Keratinocyte (primary cell): ENCODE measurements around the gene CCNYL1. TPM values are rescaled to one million over a fixed set of nuclear protein-coding genes. Genes with fewer than 3 reads are reported as not detected.

ENCODE experiments used
- DNase-seq: peaks from one replicate; pipeline ENCODE4 v3.0.0-alpha.2; 2011; ENCODE audit warnings: low read depth, missing footprints, low spot score
- FAIRE-seq: peaks from 2 replicates; lab custom pipeline; 2011; peaks lifted over from hg19 to GRCh38; lab: Jason Lieb, UNC
- H2AFZ ChIP-seq: 2 replicates; pipeline ENCODE4 v1.6.0; 2012; ENCODE audit warnings: low read length, control low read depth, inconsistent platforms; ENCODE audit not compliant: control insufficient read depth
- H3K27ac ChIP-seq: 2 replicates; pipeline ENCODE4 v1.5.1; 2011; ENCODE audit warnings: low read length; ENCODE audit not compliant: control insufficient read depth, insufficient read depth
- H3K27me3 ChIP-seq: 3 replicates; pipeline ENCODE4 v1.6.0; 2011; ENCODE audit warnings: low read length; ENCODE audit not compliant: control insufficient read depth, insufficient read depth; ENCODE audit errors: extremely low read depth
- H3K36me3 ChIP-seq, 2 experiments: 2 replicates in 1 of 2; 3 replicates in 1 of 2; pipeline ENCODE4 v1.5.1; 2011; ENCODE audit warnings: low read length in 2 of 2, mild to moderate bottlenecking in 1 of 2; ENCODE audit not compliant: control insufficient read depth in 2 of 2, insufficient read depth in 2 of 2; ENCODE audit errors: extremely low read depth in 1 of 2
- H3K4me1 ChIP-seq: 3 replicates; pipeline ENCODE4 v1.5.1; 2011; ENCODE audit warnings: low read length; ENCODE audit not compliant: control insufficient read depth, insufficient read depth; ENCODE audit errors: extremely low read depth
- H3K4me2 ChIP-seq: 3 replicates; pipeline ENCODE4 v1.6.0; 2011; ENCODE audit warnings: low read depth, low read length; ENCODE audit not compliant: control insufficient read depth, insufficient read depth; ENCODE audit errors: extremely low read depth
- H3K4me3 ChIP-seq, 3 experiments: fragments of 200-600 bp in 1 of 3; sonication (generic) in 1 of 3; 2 replicates in 2 of 3; 3 replicates in 1 of 3; pipeline ENCODE4 v1.5.1; 2011 to 2016; ENCODE audit warnings: low read length in 3 of 3, mild to moderate bottlenecking in 3 of 3, control low read depth in 2 of 3, inconsistent platforms in 1 of 3, low read depth in 1 of 3, mixed read lengths in 1 of 3, mixed run types in 1 of 3, moderate library complexity in 1 of 3; ENCODE audit not compliant: control insufficient read depth in 2 of 3, insufficient read depth in 2 of 3; ENCODE audit errors: extremely low read depth in 1 of 3
- H3K79me2 ChIP-seq: 2 replicates; pipeline ENCODE4 v1.6.0; 2012; ENCODE audit warnings: low read length; ENCODE audit not compliant: control insufficient read depth, insufficient read depth
- H3K9ac ChIP-seq: 3 replicates; pipeline ENCODE4 v1.6.0; 2011; ENCODE audit warnings: low read length; ENCODE audit not compliant: control insufficient read depth, insufficient read depth; ENCODE audit errors: extremely low read depth
- H3K9me1 ChIP-seq: 3 replicates; pipeline ENCODE4 v1.6.0; 2011; ENCODE audit warnings: low read length; ENCODE audit not compliant: control insufficient read depth, insufficient read depth; ENCODE audit errors: extremely low read depth
- H3K9me3 ChIP-seq: 2 replicates; pipeline ENCODE4 v1.5.1; 2012; ENCODE audit warnings: low read depth, low read length; ENCODE audit not compliant: control insufficient read depth
- H4K20me1 ChIP-seq: 3 replicates; pipeline ENCODE4 v1.6.0; 2011; ENCODE audit warnings: low read length; ENCODE audit not compliant: control insufficient read depth, insufficient read depth; ENCODE audit errors: extremely low read depth
- CTCF ChIP-seq, 3 experiments: IDR thresholded peaks in 1 of 3; conservative IDR thresholded peaks in 1 of 3; optimal IDR thresholded peaks in 1 of 3; 2 replicates in 2 of 3; 3 replicates in 1 of 3; pipeline versions ENCODE3 to v1.5.1; 2011; ENCODE audit warnings: low read length in 3 of 3, mild to moderate bottlenecking in 3 of 3, moderate library complexity in 2 of 3, control low read depth in 1 of 3, inconsistent platforms in 1 of 3; ENCODE audit not compliant: insufficient read depth in 2 of 3; ENCODE audit errors: extremely low read depth in 1 of 3
- EZH2 ChIP-seq: IDR thresholded peaks from one replicate; pipeline ENCODE4 v1.6.1; 2012; ENCODE audit warnings: inconsistent platforms, mild to moderate bottlenecking, low read length, moderate library complexity
- dilution Hi-C: fragments of 300-500 bp; cut with MboI; formaldehyde crosslinking; loops from one replicate; pipeline ENCODE4 v1.7.0; 2020; ENCODE audit warnings: low sequenced_read_pairs; ENCODE audit not compliant: extremely low pct_ligation_motif_present
- polyA plus RNA-seq, 5 experiments: library from polyadenylated mRNA; depleted of rRNA in 3 of 5; stranded (reverse) in 3 of 5; stranded (forward) in 1 of 5; unstranded in 1 of 5; fragments of >200 nt; gene quantifications; 1 replicate in 1 of 5; 2 replicates in 3 of 5; 3 replicates in 1 of 5; pipeline versions ENCODE4 v1.2.1 to v1.2.3, GENCODE V29; 2011 to 2012; ENCODE audit warnings: missing spikeins in 2 of 5, low read depth in 1 of 5, low replicate concordance in 1 of 5

Gene CCNYL1
- polyA plus RNA-seq, 1 donor (not counting 4 experiments of a cell fraction or from before 2014, with no cell fraction given) = 29.9 TPM

GRCh38 chr2:207766041-207766551 is 54.7 kb downstream of the CCNYL1 start:
- no peak overlapping the region for H3K9ac ChIP-seq
- no peaks in the 10 kb centered on the region for H3K27me3 ChIP-seq
- H3K79me2 ChIP-seq = peaks cover 27% of the 10 kb centered on the region
- no peaks in the 10 kb centered on the region for H3K9me3 ChIP-seq
- no peak overlapping the region for H3K4me3 ChIP-seq
- no peak for FAIRE-seq
- H4K20me1 ChIP-seq = peaks cover 2% of the 10 kb centered on the region
- peaks cover 2% of the 10 kb centered on the region for H3K9me1 ChIP-seq
- dilution Hi-C loops = loop anchor here (25.0 kb wide), 1 partner anchor 296 kb away; no protein-coding TSS in a partner anchor
- peak overlapping the region; percentile 17 for H3K4me2 ChIP-seq
- no peak for DNase-seq
- H3K4me1 ChIP-seq = peaks cover 10% of the 10 kb centered on the region
- no peak overlapping the region for H3K27ac ChIP-seq
- H3K36me3 ChIP-seq = peaks cover 2 to 8% of the 10 kb centered on the region in 2 experiments
- H2AFZ ChIP-seq = no peak overlapping the region
- TF ChIP-seq CTCF (optimal IDR thresholded peaks at IDR 0.05 in 1 of 3, IDR thresholded peaks at IDR 0.05 in 1 of 3, conservative IDR thresholded peaks at IDR 0.05 in 1 of 3; ENCODE audit: extremely low read depth in 1 of 3, insufficient read depth in 2 of 3, low read length in 3 of 3) (no peak), EZH2 (no peak)

- FAIRE-seq (no peak), DNase-seq (no peak)
- Histone ChIP-seq H3K9me1 (peaks cover 2% of the 10 kb centered on the region), H3K27ac (no peak overlapping the region), H4K20me1 (peaks cover 2% of the 10 kb centered on the region), H3K4me2 (no peak overlapping the region), H2AFZ (no peak overlapping the region), H3K9ac (no peak overlapping the region), H3K36me3 (peaks cover 2 to 7% of the 10 kb centered on the region in 2 experiments), H3K79me2 (peaks cover 27% of the 10 kb centered on the region), H3K4me1 (peaks cover 10% of the 10 kb centered on the region), H3K9me3 (no peaks in the 10 kb centered on the region), H3K4me3 (no peak overlapping the region), H3K27me3 (no peaks in the 10 kb centered on the region)
- TF ChIP-seq EZH2 = no peak
- TF ChIP-seq CTCF (optimal IDR thresholded peaks at IDR 0.05 in 1 of 3, IDR thresholded peaks at IDR 0.05 in 1 of 3, conservative IDR thresholded peaks at IDR 0.05 in 1 of 3; ENCODE audit: extremely low read depth in 1 of 3, insufficient read depth in 2 of 3, low read length in 3 of 3) = peak in 1 of 3 experiments; percentile 6
- dilution Hi-C loops = loop anchor here (25.0 kb wide), 1 partner anchor 295 kb away; no protein-coding TSS in a partner anchor
Observed at GRCh38 chr2:207766697-207767460, 55.4 kb downstream of the CCNYL1 start.
